Adrenal gland (tissue), 5 donors: ENCODE measurements around the gene PPP1R12B.

Experiments used
- POLR2A ChIP-seq, 2 donors: fragments of 450-650 bp; IDR thresholded peaks; one replicate each; pipeline ENCODE4 v1.6.1; 2017; ENCODE audit warnings: antibody characterized with exemption in 2 of 2, mild to moderate bottlenecking in 2 of 2, moderate library complexity in 1 of 2
- TF ChIP-seq, protein P1 (sequence below), 6 experiments: fragments of 450-650 bp in 4 of 6; fragments of 200-600 bp in 2 of 6; sonication (generic) in 1 of 6; IDR thresholded peaks; 1 replicate in 5 of 6; 2 replicates in 1 of 6; pipeline versions ENCODE4 v1.5.1 to v1.8.0; 2016 to 2021; ENCODE audit warnings: antibody characterized with exemption in 6 of 6, mild to moderate bottlenecking in 2 of 6, moderate library complexity in 1 of 6
- donor health status: DM: no; HTN: no; CAD: no.

DNA sequence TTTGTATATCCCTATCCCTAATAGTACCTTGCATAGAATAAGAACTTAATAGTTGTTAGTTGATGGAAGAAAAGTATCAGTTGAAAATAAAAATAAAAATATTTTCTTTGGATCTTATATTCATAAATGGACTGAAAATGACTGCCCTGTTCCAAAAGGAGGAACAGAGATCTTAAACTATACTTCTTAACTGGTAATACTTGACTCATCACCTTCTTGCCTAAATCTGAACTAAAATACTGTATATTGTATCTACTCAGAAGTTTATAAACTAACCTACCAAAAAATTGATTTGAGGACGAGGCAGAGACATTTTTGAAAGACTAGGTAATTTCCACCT lies 182.9 kb downstream of the PPP1R12B start:
- TF ChIP-seq, protein P1, sequence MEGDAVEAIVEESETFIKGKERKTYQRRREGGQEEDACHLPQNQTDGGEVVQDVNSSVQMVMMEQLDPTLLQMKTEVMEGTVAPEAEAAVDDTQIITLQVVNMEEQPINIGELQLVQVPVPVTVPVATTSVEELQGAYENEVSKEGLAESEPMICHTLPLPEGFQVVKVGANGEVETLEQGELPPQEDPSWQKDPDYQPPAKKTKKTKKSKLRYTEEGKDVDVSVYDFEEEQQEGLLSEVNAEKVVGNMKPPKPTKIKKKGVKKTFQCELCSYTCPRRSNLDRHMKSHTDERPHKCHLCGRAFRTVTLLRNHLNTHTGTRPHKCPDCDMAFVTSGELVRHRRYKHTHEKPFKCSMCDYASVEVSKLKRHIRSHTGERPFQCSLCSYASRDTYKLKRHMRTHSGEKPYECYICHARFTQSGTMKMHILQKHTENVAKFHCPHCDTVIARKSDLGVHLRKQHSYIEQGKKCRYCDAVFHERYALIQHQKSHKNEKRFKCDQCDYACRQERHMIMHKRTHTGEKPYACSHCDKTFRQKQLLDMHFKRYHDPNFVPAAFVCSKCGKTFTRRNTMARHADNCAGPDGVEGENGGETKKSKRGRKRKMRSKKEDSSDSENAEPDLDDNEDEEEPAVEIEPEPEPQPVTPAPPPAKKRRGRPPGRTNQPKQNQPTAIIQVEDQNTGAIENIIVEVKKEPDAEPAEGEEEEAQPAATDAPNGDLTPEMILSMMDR (IDR thresholded peaks at IDR 0.05) = no peak
- no peak for TF ChIP-seq POLR2A (IDR thresholded peaks at IDR 0.05)
